Measurements from ENCODE around the gene CHAT. TPM values are rescaled to one million over a fixed set of nuclear protein-coding genes. Genes with fewer than 3 reads are reported as not detected.

The CHAT gene
- total and polyA plus RNA-seq, 2 experiments from 2014 or later = not detected

DNA sequence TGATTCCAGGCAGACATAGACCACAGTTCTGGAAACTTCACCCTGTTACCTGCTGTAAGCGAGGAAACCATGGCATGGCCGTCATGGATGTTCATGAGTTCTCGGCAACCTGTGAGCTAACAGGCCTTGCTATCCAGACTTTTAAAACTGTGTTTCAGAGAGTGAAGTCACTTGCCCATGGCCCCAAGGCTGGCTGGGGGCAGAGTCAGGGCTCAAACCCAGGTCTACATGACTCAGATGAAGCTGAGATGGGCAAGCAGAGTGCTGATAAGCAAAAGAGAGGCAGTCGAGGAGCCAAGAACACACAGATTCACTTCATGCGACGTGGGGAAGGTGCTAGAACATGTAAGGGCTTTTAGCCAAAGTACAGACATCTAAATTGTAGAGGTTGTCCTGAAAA lies 97.1 kb downstream of the CHAT start:
- H3K9ac ChIP-seq = no peak overlapping the region

DNA sequence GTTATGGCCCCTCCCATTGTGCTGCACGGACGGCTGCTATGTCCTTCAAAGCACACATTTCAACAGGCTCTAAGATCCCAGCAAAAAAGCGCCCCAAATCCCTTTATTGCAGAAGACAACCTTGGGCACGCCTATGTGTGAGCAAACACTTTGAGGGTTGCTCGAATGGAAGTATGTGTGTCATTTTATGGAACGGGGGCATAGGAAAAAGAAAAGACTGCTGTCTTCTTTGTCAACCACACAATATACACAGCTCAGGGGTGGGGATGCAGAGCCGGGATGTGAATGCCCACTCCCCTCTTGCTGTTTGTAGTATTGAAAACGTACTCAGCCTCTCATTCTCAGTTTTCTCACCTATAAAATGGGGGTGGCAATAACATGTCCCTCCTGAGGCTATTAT lies 97.6 kb downstream of the CHAT start:
- no peak for TF ChIP-seq EZH2phosphoT487 (IDR thresholded peaks at IDR 0.05; ENCODE audit: insufficient read depth, low read depth)
- no peak for TF ChIP-seq EZH2 (IDR thresholded peaks at IDR 0.05; ENCODE audit: insufficient read depth, poor library complexity, severe bottlenecking)
- no peak overlapping the region for H3K4me2 ChIP-seq (ENCODE audit: unreplicated experiment)

More for the DNA sequence above, 97.1 kb downstream of the CHAT start:
- no peak overlapping the region for H3K4me2 ChIP-seq (ENCODE audit: unreplicated experiment)
- H3K27ac ChIP-seq = no peak overlapping the region
- peaks cover 30% of the 10 kb centered on the region for H3K27me3 ChIP-seq (replicated peaks; ENCODE audit: insufficient read depth)
- H4K20me1 ChIP-seq (ENCODE audit: insufficient read depth) = no peaks in the 10 kb centered on the region
- H3F3A ChIP-seq (ENCODE audit: insufficient read depth) = no peaks in the 10 kb centered on the region
- H3K9me2 ChIP-seq (ENCODE audit: insufficient read depth) = no peaks in the 10 kb centered on the region
- H3K79me2 ChIP-seq (ENCODE audit: insufficient read depth) = no peaks in the 10 kb centered on the region
- in situ Hi-C loops (cut with MboI) = no loop called here
- WGBS, 2 experiments (ENCODE audit: low coverage in 1 of 2, low lambda C conversion rate in 2 of 2, missing lambda C conversion rate in 2 of 2) = 24 to 43% methylated on average over 6 of the region's 6 CpGs
- H3K9me3 ChIP-seq (ENCODE audit: low read depth) = no peaks in the 10 kb centered on the region
- no peak for DNase-seq
- H3K4me1 ChIP-seq (ENCODE audit: insufficient read depth) = no peaks in the 10 kb centered on the region
- H2AFZ ChIP-seq = no peak overlapping the region
- no peak overlapping the region for H3K4me3 ChIP-seq
- H3K36me3 ChIP-seq (ENCODE audit: low read depth) = no peaks in the 10 kb centered on the region
- TF ChIP-seq EZH2 (IDR thresholded peaks at IDR 0.05; ENCODE audit: insufficient read depth, poor library complexity, severe bottlenecking) (no peak), EZH2phosphoT487 (IDR thresholded peaks at IDR 0.05; ENCODE audit: insufficient read depth, low read depth) (no peak)

DNA sequence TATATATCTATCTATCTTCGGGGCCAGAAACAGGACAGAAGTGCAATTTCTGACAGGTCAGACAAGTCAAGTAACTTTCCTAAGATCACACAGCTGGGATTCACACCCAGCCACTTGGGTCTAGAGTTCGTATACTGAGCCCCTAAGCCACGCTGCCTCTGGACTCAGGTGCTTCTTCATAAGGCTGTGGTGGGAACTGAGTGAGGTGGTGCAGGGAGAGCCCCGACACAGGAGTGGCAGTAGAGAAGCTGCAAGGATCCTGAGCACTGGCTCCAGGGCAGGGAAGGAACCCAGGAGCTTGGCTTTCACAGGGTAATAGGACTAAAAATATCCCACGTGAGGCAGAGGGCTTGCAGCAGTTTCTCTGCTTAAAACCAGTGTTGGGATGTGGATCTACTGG lies 99.4 kb downstream of the CHAT start:
- Histone ChIP-seq H3K27ac (no peak overlapping the region), H3K4me3 (no peak overlapping the region), H3K79me2 (ENCODE audit: insufficient read depth) (no peaks in the 10 kb centered on the region), H2AFZ (no peak overlapping the region), H4K20me1 (ENCODE audit: insufficient read depth) (no peaks in the 10 kb centered on the region), H3K4me2 (ENCODE audit: unreplicated experiment) (no peak overlapping the region), H3F3A (ENCODE audit: insufficient read depth) (no peaks in the 10 kb centered on the region), H3K9me2 (ENCODE audit: insufficient read depth) (no peaks in the 10 kb centered on the region), H3K9me3 (ENCODE audit: low read depth) (no peaks in the 10 kb centered on the region), H3K36me3 (ENCODE audit: low read depth) (no peaks in the 10 kb centered on the region), H3K4me1 (ENCODE audit: insufficient read depth) (no peaks in the 10 kb centered on the region), H3K27me3 (replicated peaks; ENCODE audit: insufficient read depth) (peaks cover 21% of the 10 kb centered on the region), H3K9ac (no peak overlapping the region)
- 38 to 39% methylated on average over 4 to 5 of the region's 5 CpGs for WGBS, 2 experiments (ENCODE audit: low coverage in 1 of 2, low lambda C conversion rate in 2 of 2, missing lambda C conversion rate in 2 of 2)
- in situ Hi-C loops (cut with MboI) = no loop called here
- DNase-seq = no peak
- TF ChIP-seq EZH2phosphoT487 (IDR thresholded peaks at IDR 0.05; ENCODE audit: insufficient read depth, low read depth) (no peak), EZH2 (IDR thresholded peaks at IDR 0.05; ENCODE audit: insufficient read depth, poor library complexity, severe bottlenecking) (no peak)

More for the DNA sequence above, 97.6 kb downstream of the CHAT start:
- no peaks in the 10 kb centered on the region for H3K9me3 ChIP-seq (ENCODE audit: low read depth)
- no peak overlapping the region for H3K9ac ChIP-seq
- in situ Hi-C loops (cut with MboI) = no loop called here
- DNase-seq = no peak
- H4K20me1 ChIP-seq (ENCODE audit: insufficient read depth) = no peaks in the 10 kb centered on the region
- H3K27ac ChIP-seq = no peak overlapping the region
- 14% methylated on average over 8 of the region's 8 CpGs for WGBS, 2 experiments (ENCODE audit: low coverage in 1 of 2, low lambda C conversion rate in 2 of 2, missing lambda C conversion rate in 2 of 2)
- H3F3A ChIP-seq (ENCODE audit: insufficient read depth) = no peaks in the 10 kb centered on the region
- H3K79me2 ChIP-seq (ENCODE audit: insufficient read depth) = no peaks in the 10 kb centered on the region
- no peaks in the 10 kb centered on the region for H3K9me2 ChIP-seq (ENCODE audit: insufficient read depth)
- H3K27me3 ChIP-seq (replicated peaks; ENCODE audit: insufficient read depth) = peaks cover 30% of the 10 kb centered on the region
- no peaks in the 10 kb centered on the region for H3K36me3 ChIP-seq (ENCODE audit: low read depth)
- no peaks in the 10 kb centered on the region for H3K4me1 ChIP-seq (ENCODE audit: insufficient read depth)
- no peak overlapping the region for H2AFZ ChIP-seq
- H3K4me3 ChIP-seq = no peak overlapping the region

Other genes with a start within 250 kb of the CHAT start
- gene DRGX, start 217.9 kb upstream of the CHAT start, total RNA-seq (2014; rRNA removed; shearing (Covaris generic)) = not detected in 2 replicates
- 0.09 and 0.20 TPM in 2 replicates for gene DRGX, start 217.9 kb upstream of the CHAT start, polyA plus RNA-seq (2016; fragmentation: Nextera tagmentation; extraction: Ambion mirVana)
- 69.2 and 101 TPM in 2 replicates for gene ERCC6, start 74.9 kb upstream of the CHAT start, total RNA-seq (2014; rRNA removed; shearing (Covaris generic))
- 47.6 and 50.8 TPM in 2 replicates for gene ERCC6, start 74.9 kb upstream of the CHAT start, polyA plus RNA-seq (2016; fragmentation: Nextera tagmentation; extraction: Ambion mirVana)
- not detected in 2 replicates for gene SLC18A3, start 3.7 kb upstream of the CHAT start, total RNA-seq (2014; rRNA removed; shearing (Covaris generic))
- not detected in 2 replicates for gene SLC18A3, start 3.7 kb upstream of the CHAT start, polyA plus RNA-seq (2016; fragmentation: Nextera tagmentation; extraction: Ambion mirVana)
- not detected in 2 replicates for gene C10orf53, start 65.6 kb downstream of the CHAT start, total RNA-seq (2014; rRNA removed; shearing (Covaris generic))
- gene C10orf53, start 65.6 kb downstream of the CHAT start, polyA plus RNA-seq (2016; fragmentation: Nextera tagmentation; extraction: Ambion mirVana) = not detected in 2 replicates
- gene OGDHL, start 148.3 kb downstream of the CHAT start, total RNA-seq (2014; rRNA removed; shearing (Covaris generic)) = 0.51 TPM in 1 of 2 replicates, not detected in the other
- gene OGDHL, start 148.3 kb downstream of the CHAT start, polyA plus RNA-seq (2016; fragmentation: Nextera tagmentation; extraction: Ambion mirVana) = not detected in 2 replicates